GM12874 (cell line): ENCODE data around the gene ACTL6B.

Experiments
- CTCF ChIP-seq: IDR thresholded peaks from 2 replicates; pipeline ENCODE4 v1.5.1; 2011; ENCODE audit warnings: low read depth, mild to moderate bottlenecking, control low read depth, low read length, moderate library complexity; ENCODE audit not compliant: insufficient read depth

ACTL6B gene

GRCh38 chr7:100611983-100612729 is 44.1 kb downstream of the ACTL6B start, which contains the start of gene MOSPD3:
Gene MOSPD3 (plus strand): TSS chr7:100612540. CDS start chr7:100612792, 252 bp downstream.
- 0 out of 2 replicates have a peak, but pooled peaks have one; percentile 0 for TF ChIP-seq CTCF

GRCh38 chr7:100609958-100610357 is 46.3 kb downstream of the ACTL6B start:
- TF ChIP-seq CTCF: no peak

GRCh38 chr7:100607111-100607510 is 49.1 kb downstream of the ACTL6B start:
- no peak for TF ChIP-seq CTCF

- TF ChIP-seq CTCF: no peak
Measured at GRCh38 chr7:100606313-100606712, 49.9 kb downstream of the ACTL6B start.

- TF ChIP-seq CTCF: no peak
Measured at GRCh38 chr7:100604976-100605911, 51.0 kb downstream of the ACTL6B start.

GRCh38 chr7:100604028-100604975 is 51.9 kb downstream of the ACTL6B start:
- peak; percentile 37 for TF ChIP-seq CTCF

GRCh38 chr7:100603726-100604027 is 52.6 kb downstream of the ACTL6B start:
- no peak for TF ChIP-seq CTCF
